AG20443 (cell line): Measurements from ENCODE around the gene MED29.
A peak's percentile ranks its signal among the peaks of the same experiment; 100 is the strongest.

Experiments
- DNase-seq: peaks from one replicate; pipeline ENCODE4 v3.0.0; 2012; ENCODE audit warnings: low spot score, mixed read lengths

MED29 gene

DNA sequence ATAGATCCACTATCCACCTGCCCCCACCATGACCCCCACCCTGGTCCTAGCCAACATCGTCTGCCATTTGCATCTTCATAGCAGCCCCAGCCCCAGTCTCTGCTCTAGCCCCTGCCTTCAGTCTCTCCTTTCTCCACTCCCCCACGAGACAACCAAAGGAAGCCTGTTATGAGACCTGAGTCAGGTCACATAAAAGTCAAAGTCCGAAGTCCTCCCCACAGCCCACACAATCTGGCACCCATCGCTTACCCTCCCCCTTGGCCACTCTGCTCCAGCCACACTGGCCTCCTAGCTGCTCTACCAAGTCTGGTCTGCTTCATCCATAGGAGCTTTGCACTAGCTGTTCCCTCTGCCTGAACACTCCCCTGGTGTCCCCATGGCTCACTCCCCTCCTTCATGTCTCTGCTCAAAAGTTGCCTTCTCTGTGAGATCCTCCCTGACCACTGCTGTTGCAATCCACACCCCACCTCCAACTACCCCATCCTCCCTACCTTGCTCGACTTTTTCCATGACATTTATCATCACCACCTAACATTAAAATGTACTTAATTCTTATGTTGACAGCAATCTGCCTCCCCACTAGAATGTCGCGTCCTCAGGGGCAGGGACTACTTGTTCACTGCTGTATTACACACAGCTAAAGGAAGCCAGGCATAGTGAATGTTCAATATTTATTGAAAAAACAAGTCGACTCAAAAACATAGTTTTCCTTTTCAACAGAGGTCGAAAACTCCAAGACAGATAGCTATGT, 20.1 kb downstream of the MED29 start:
- DNase-seq, result no peak

GRCh38 chr19:39411832-39412099, 20.6 kb downstream of the MED29 start:
- DNase-seq, result peak; percentile 64

DNA sequence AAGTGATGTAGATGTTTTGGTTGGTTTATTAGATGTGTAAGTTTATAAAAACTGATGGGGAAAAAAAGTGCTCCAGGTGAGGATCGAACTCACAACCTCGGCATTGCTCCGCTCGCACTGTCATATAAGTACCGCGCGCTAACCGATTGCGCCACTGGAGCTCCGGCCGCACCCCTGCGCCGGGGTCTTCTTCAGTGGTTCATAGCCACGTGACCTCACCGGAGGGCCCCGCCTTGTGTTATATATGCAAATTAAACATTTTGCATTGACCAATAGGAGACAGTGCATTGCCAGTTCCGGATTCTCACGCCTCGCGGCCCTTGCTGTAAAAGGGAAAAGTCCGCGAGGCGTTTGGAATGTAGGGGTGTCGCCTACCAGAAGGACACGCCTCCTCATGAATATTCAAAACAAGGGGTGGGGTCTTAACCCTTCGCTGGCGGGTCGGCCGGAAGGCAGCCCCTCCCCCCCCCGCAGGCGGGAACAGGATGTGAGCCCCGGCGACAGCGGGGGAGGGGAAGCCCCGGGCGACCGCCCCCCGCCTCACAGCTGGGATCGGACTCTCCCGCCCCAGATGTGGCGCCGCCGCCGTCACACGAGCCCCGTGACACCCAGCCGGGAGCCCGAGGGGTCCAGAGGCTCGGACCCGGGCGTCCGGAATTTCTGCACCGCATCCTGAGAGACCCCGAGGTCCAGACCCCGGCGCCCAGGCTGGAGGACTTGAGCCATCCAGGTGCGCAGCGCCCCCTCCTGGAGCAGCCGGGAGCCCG, 21.1 kb downstream of the MED29 start, which contains the start of gene PLEKHG2:
Gene PLEKHG2 (plus strand): TSS at position 570 of the 767 bp plus-strand sequence. CDS start 1,418 bp downstream, outside the sequence.
- DNase-seq, result peak; percentile 94

GRCh38 chr19:39412867-39413271, 21.7 kb downstream of the MED29 start:
- no peak for DNase-seq

DNA sequence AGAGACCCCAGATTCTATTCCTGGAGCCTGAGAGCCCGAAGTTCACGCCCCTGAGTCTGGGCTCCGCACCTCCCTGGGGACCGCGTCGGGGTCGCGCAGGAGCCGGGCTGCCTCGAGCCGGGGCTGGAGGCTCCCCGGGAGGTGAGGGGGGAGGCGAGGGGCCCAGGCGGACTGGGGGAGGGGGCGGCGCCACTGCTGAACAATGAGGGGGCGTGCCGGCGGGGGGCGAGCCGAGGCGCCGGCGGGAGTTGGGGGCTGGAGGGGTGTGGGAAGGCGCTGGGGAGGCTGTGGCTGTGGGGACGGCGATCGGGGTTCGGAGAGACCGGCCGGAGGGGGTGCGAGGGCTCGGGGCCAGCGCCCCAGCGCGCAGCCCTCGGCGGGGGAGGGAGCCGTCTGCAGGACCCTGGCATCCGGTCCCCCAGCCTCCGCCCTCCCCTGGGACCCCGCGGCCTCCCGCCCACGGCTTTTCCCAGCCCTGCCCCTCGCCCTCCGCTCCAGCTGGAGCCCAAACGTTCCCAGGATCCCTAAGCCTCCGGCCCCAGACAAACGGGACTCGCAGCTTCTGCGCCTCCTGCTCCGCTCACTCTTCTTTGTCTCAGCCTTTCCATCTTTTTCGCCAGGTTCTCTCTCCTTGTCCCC, 22.2 kb downstream of the MED29 start:
- peak; percentile 68 for DNase-seq

DNA sequence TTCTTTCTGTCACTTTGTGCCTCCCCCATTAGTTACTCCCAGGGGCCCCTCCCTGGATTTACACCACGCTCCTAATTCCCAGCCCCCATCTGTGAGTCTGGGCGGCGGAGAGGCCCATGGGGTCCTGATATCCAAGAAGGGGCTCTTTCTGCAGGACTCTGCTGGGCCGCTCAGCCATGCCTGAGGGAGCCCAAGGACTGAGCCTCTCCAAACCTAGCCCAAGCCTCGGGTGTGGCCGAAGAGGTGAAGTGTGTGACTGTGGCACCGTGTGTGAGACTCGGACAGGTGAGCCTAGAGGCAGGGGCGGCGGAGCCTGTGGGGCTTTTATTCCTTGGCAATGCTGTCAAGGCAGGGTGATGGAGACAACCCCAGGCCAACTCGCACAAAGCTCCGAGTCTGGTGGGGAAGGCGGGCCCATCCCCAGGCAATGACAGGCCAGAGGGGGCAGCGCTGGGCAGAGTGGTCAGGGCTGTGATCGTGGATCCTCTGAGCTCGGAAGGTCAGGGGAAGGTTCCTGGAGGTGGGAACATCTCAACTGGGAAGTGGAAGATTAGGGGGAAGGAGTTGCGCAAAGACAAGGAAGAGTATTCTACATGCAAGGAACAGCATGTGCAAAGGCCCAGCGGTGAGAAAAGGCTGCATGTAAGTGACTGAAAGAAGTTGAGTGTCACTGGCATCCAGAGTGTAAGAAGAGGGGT, 22.9 kb downstream of the MED29 start:
- peak; percentile 55 for DNase-seq

GRCh38 chr19:39415111-39416046, 24.2 kb downstream of the MED29 start:
- no peak for DNase-seq

GRCh38 chr19:39416152-39417120, 25.3 kb downstream of the MED29 start:
- no peak for DNase-seq

GRCh38 chr19:39417463-39418181, 26.4 kb downstream of the MED29 start:
- no peak for DNase-seq

DNA sequence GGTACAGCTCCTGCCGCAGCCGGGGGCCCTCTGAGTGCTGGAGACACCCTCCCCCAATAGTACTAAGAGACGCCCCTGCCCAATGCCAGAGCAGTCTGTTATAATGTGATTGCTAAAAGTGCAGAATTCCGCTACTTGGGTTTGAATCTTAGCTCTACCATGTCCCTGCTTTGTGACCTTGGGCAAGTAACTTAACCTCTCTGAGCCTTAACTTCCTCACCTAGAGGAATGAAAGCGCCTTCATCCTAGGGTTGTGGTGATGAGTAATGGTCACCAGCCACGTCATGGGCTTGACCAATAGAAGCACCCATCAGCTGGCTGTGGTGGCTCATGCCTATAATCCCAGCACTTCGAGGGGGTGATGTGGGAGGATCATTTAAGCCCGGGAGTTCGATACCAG, 27.8 kb downstream of the MED29 start:
- no peak for DNase-seq

- no peak for DNase-seq
Measured at GRCh38 chr19:39420769-39421168, 29.6 kb downstream of the MED29 start.

DNA sequence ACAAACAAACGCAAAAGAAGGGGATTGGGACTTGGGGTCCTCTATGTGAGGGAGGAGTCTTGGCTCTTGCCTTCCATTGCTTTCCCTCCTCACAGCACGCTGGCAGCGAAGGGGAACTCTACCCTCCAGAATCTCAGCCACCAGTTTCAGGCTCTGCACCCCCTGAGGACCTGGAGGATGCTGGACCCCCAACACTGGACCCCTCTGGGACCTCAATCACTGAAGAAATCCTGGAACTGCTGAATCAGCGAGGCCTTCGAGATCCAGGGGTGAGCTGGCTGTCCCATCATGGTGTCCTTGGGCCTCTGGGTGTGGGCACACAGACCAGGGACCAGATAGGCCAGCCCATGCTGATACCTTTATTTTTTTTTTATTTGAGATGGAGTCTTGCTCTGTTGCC, 30.8 kb downstream of the MED29 start:
- DNase-seq, result no peak

DNA sequence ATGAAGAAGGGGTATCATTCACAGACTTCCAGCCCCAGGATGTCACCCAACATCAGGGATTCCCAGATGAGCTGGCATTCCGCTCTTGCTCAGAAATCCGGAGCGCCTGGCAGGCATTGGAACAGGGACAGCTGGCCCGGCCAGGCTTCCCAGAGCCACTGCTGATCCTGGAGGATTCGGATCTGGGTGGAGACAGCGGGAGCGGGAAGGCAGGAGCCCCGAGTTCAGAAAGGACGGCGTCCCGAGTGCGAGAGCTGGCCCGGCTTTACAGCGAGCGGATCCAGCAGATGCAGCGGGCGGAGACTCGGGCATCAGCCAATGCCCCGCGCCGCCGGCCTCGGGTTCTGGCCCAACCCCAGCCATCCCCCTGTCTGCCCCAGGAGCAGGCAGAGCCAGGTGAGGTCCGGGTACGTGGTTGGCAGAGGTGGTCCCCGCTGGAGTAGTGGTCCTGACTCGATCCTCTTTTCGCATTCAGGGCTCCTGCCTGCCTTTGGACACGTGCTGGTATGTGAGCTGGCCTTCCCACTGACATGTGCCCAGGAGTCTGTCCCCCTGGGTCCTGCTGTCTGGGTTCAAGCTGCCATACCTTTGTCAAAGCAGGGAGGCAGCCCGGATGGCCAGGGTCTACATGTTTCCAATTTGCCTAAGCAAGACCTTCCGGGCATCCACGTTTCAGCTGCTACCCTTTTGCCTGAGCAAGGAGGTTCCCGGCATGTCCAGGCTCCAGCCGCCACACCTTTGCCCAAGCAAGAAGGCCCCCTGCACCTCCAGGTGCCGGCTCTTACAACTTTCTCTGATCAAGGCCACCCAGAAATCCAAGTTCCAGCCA, 32.3 kb downstream of the MED29 start:
- DNase-seq, result no peak

GRCh38 chr19:39424934-39425333, 33.8 kb downstream of the MED29 start:
- no peak for DNase-seq

GRCh38 chr19:39425744-39426143, 34.6 kb downstream of the MED29 start:
- no peak for DNase-seq

GRCh38 chr19:39426170-39426569, 35.0 kb downstream of the MED29 start:
- no peak for DNase-seq

DNA sequence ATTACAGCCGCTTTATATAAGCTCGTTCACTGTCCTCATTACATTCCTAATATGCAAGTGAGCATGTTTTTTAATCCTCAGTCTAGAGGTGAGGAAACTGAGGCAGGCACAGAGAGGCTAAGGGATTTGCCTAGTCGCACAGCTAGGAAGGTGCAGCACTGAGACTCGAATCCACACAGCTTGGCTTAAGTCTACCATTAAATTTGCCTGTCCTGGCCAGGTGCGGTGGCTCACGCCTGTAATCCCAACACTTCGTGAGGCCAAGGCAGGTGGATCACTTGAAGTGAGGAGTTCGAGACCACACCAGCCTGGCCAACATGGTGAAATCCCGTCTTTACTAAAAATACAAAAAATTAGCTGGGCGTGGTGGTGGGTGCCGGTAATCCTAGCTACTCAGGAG, 36.5 kb downstream of the MED29 start:
- no peak for DNase-seq

DNA sequence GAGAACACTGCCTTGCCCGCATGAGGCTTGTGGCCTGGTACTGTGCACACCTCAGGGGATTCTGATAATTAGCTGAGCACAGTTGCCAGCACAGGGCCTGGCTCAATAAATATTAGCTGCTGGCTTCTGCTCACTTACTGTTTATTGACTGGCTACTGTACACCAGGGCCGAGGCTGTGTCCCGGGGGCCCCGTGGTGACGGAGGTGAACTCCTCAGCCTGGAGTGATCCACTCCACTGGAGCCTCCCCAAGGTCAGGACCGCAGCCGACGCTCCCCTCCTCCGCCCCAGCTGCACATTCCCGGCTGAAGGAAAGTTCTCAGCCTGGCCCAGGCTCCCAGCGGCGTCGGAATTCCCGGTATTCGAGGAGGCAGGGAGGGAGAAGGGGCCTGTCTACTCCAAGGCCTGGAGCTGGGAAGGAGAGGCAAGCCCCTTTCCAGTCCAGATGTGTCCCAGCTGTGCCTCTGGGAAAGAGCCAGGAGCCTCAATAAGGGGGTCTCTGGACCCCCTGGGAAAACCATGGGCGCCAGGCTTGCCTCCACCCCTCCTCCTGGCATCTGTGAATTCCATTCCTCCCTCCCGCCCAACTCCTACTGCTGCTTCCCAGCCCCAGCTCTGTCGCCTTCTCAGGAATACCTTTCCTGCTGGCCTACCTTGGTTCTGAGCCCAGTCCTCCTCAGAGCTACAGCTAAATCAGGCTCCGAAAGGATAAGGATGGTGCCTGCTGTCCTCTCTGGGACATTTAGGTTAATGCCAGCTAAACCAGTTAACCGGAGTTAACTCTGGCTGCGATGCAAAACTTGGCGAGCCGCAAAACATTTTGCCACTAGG, 37.3 kb downstream of the MED29 start:
- peak; percentile 92 for DNase-seq
